OCI-LY1 (cell line): ENCODE data around the gene ARMC3.

Experiments
- H2AFZ ChIP-seq: fragments of 200-600 bp; sonication (generic), shearing (Covaris generic); 2 replicates; pipeline ENCODE4 v1.6.0; 2014; ENCODE audit warnings: antibody characterized with exemption, mild to moderate bottlenecking, low read length
- H3F3A ChIP-seq: fragments of 200-600 bp; sonication (generic), shearing (Covaris generic); 2 replicates; pipeline ENCODE4 v1.6.0; 2014; ENCODE audit warnings: mild to moderate bottlenecking, antibody characterized with exemption, low read length, moderate library complexity; ENCODE audit not compliant: insufficient read depth
- H3K27ac ChIP-seq: fragments of 200-600 bp; sonication (generic); 2 replicates; pipeline ENCODE4 v1.5.1; 2014; ENCODE audit warnings: low read length, mixed run types, mild to moderate bottlenecking, low read depth; ENCODE audit not compliant: poor library complexity, severe bottlenecking
- H3K27me3 ChIP-seq: fragments of 200-600 bp; sonication (generic); 2 replicates; pipeline ENCODE4 v1.6.0; 2014; ENCODE audit warnings: antibody characterized with exemption, mild to moderate bottlenecking, low read length, moderate library complexity; ENCODE audit not compliant: insufficient read depth
- H3K36me3 ChIP-seq: fragments of 200-600 bp; sonication (generic); 2 replicates; pipeline ENCODE4 v1.6.1; 2014; ENCODE audit warnings: mild to moderate bottlenecking, antibody characterized with exemption, low read length, moderate library complexity, mixed read lengths; ENCODE audit not compliant: insufficient read depth
- H3K4me1 ChIP-seq: fragments of 200-600 bp; sonication (generic); 2 replicates; pipeline ENCODE4 v1.5.1; 2014; ENCODE audit warnings: mild to moderate bottlenecking, low read length, moderate library complexity; ENCODE audit not compliant: insufficient read depth, severe bottlenecking
- H3K4me2 ChIP-seq: fragments of 200-600 bp; sonication (generic), shearing (Covaris generic); 2 replicates; pipeline ENCODE4 v1.6.1; 2014; ENCODE audit warnings: low read length
- H3K4me3 ChIP-seq: fragments of 200-600 bp; sonication (generic); 2 replicates; pipeline ENCODE4 v1.5.1; 2014; ENCODE audit warnings: low read length, low read depth, mild to moderate bottlenecking, mixed read lengths; ENCODE audit not compliant: poor library complexity, severe bottlenecking
- H3K79me2 ChIP-seq: fragments of 200-600 bp; shearing (Covaris generic); 2 replicates; pipeline ENCODE4 v1.6.1; 2016; ENCODE audit warnings: mixed run types, low read length, mixed read lengths; ENCODE audit not compliant: insufficient read depth
- H3K9ac ChIP-seq: fragments of 200-600 bp; sonication (generic), shearing (Covaris generic); 2 replicates; pipeline ENCODE4 v1.6.1; 2014; ENCODE audit warnings: mild to moderate bottlenecking, low read length, mixed read lengths
- H3K9me2 ChIP-seq: fragments of 200-600 bp; sonication (generic), shearing (Covaris generic); 2 replicates; pipeline ENCODE4 v1.6.1; 2014; ENCODE audit warnings: low read depth, mild to moderate bottlenecking, low read length, mixed read lengths
- H3K9me3 ChIP-seq: fragments of 200-600 bp; shearing (Covaris generic); 2 replicates; pipeline ENCODE4 v1.6.1; 2014; ENCODE audit warnings: low read length, mixed read lengths
- H4K20me1 ChIP-seq: fragments of 200-600 bp; sonication (generic), shearing (Covaris generic); 2 replicates; pipeline ENCODE4 v1.6.0; 2016; ENCODE audit warnings: mild to moderate bottlenecking, low read length; ENCODE audit not compliant: insufficient read depth
- EZH2 ChIP-seq: fragments of 200-600 bp; sonication (generic), shearing (Covaris generic); IDR thresholded peaks from 2 replicates; pipeline ENCODE4 v1.8.0; 2017; ENCODE audit warnings: borderline replicate concordance, mixed run types, mild to moderate bottlenecking, antibody characterized with exemption, low read length, moderate library complexity, mixed read lengths
- TF ChIP-seq, protein P1 (sequence below): fragments of 200-600 bp; sonication (generic), shearing (Covaris generic); IDR thresholded peaks from 2 replicates; pipeline ENCODE4 v1.5.1; 2017; ENCODE audit warnings: mild to moderate bottlenecking, antibody characterized with exemption, low read length, moderate library complexity, mixed read lengths

Gene ARMC3

DNA sequence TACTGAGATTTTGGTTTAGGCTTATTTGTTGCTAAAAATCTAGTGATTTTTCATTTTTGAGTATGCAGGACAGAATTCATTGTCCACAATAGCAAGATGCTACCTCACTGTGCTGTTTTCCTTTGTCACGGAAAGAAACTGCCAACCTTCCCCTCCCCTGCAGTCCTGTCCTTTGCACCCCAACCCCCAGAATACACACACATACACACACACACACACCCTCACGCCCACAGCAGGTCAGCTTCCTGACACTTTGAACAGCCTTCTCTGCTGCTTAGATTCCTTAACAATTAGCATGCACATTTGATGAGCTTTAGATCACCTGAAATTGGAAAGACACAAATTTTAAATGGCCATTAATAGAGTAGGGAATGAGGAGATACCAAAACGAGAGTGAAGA, 32.1 kb downstream of the ARMC3 start:
- no peak overlapping the region for H3K27ac ChIP-seq
- no peaks in the 10 kb centered on the region for H3K4me1 ChIP-seq
- H3K27me3 ChIP-seq, result no peaks in the 10 kb centered on the region
- H3K9me3 ChIP-seq, result no peaks in the 10 kb centered on the region
- H3K79me2 ChIP-seq, result no peaks in the 10 kb centered on the region
- H3K4me3 ChIP-seq, result no peak overlapping the region
- no peaks in the 10 kb centered on the region for H3K9me2 ChIP-seq
- H2AFZ ChIP-seq, result no peak overlapping the region
- TF ChIP-seq, protein P1, sequence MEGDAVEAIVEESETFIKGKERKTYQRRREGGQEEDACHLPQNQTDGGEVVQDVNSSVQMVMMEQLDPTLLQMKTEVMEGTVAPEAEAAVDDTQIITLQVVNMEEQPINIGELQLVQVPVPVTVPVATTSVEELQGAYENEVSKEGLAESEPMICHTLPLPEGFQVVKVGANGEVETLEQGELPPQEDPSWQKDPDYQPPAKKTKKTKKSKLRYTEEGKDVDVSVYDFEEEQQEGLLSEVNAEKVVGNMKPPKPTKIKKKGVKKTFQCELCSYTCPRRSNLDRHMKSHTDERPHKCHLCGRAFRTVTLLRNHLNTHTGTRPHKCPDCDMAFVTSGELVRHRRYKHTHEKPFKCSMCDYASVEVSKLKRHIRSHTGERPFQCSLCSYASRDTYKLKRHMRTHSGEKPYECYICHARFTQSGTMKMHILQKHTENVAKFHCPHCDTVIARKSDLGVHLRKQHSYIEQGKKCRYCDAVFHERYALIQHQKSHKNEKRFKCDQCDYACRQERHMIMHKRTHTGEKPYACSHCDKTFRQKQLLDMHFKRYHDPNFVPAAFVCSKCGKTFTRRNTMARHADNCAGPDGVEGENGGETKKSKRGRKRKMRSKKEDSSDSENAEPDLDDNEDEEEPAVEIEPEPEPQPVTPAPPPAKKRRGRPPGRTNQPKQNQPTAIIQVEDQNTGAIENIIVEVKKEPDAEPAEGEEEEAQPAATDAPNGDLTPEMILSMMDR, result no peak
- TF ChIP-seq EZH2, result no peak
- no peak overlapping the region for H3K9ac ChIP-seq
- no peaks in the 10 kb centered on the region for H4K20me1 ChIP-seq
- no peak overlapping the region for H3K4me2 ChIP-seq
- no peaks in the 10 kb centered on the region for H3K36me3 ChIP-seq
- no peaks in the 10 kb centered on the region for H3F3A ChIP-seq

DNA sequence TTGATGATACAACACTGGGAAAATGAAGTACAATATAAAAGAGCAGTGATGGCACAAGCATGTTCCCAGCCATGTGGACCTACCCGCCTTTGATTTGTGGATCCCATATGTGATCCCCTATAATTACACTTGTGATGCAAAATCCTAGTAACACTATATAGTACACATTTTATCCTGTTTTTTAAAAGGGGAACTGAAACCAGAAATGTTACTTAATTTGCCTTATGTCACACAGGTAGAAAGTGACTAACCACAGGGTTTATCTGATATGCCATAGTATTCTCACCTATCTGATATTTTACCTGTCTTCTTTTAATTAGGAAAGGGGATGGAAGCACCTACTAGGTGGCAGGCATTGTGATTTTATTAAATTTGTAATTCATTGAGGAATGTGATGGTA, 35.0 kb downstream of the ARMC3 start:
- TF ChIP-seq EZH2, result no peak
- TF ChIP-seq, protein P1, result no peak
- no peaks in the 10 kb centered on the region for H3K27me3 ChIP-seq

DNA sequence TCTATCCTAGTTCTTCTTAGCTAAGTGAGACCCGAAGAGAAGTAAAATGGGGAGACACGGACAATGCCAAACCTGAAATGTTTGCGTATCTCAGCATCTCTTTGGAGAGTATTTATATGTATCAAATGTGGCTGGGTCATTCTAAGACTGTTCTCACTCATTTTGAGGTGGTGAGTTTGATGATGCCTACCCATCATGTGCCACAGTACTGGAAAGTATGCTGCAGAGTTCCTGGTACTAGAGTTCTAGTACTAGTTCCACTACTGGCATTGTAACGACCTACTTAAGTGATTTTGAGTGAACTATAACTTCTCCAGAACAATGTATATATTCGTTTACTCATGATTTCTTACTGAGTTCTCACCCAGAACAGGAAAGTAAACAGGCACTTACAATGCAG, 41.9 kb downstream of the ARMC3 start:
- Histone ChIP-seq H2AFZ (no peak overlapping the region), H3K79me2 (no peaks in the 10 kb centered on the region), H3K9ac (no peak overlapping the region), H3K4me1 (no peaks in the 10 kb centered on the region), H3K36me3 (no peaks in the 10 kb centered on the region), H3F3A (no peaks in the 10 kb centered on the region), H3K9me2 (no peaks in the 10 kb centered on the region), H3K27ac (no peak overlapping the region), H3K4me3 (no peak overlapping the region), H3K9me3 (no peaks in the 10 kb centered on the region), H3K27me3 (no peaks in the 10 kb centered on the region), H4K20me1 (no peaks in the 10 kb centered on the region), H3K4me2 (no peak overlapping the region)
- no peak for TF ChIP-seq EZH2
- TF ChIP-seq, protein P1, result no peak

More for the DNA sequence above, 35.0 kb downstream of the ARMC3 start:
- Histone ChIP-seq H3K9ac (no peak overlapping the region), H3K27ac (no peak overlapping the region), H3K9me3 (no peaks in the 10 kb centered on the region), H4K20me1 (no peaks in the 10 kb centered on the region), H3F3A (no peaks in the 10 kb centered on the region), H3K4me1 (no peaks in the 10 kb centered on the region), H3K4me3 (no peak overlapping the region), H3K36me3 (no peaks in the 10 kb centered on the region), H3K79me2 (no peaks in the 10 kb centered on the region), H3K9me2 (no peaks in the 10 kb centered on the region), H3K4me2 (no peak overlapping the region), H2AFZ (no peak overlapping the region)
